Measurements from ENCODE around the gene KLKB1.

- TF ChIP-seq CTCF (conservative IDR thresholded peaks at IDR 0.05) = no peak
- no peak for TF ChIP-seq EZH2 (IDR thresholded peaks at IDR 0.05; ENCODE audit: low read depth)
These were observed at the start of gene KLKB1 for GRCh38 chr4:186227221-186227620.

Data from PC-9 (cell line).